ENCODE data around the gene TOB1.

GRCh38 chr17:50900383-50900892, 34.3 kb upstream of the TOB1 start:
- TF ChIP-seq CEBPB (IDR thresholded peaks at IDR 0.05) (no peak), RAD21 (IDR thresholded peaks at IDR 0.05; ENCODE audit: low read depth) (no peak), CREB1 (IDR thresholded peaks at IDR 0.05; ENCODE audit: low read depth) (no peak), EGR1 (IDR thresholded peaks at IDR 0.05) (no peak), REST (IDR thresholded peaks at IDR 0.05; ENCODE audit: low read depth) (no peak), ZBTB7A (IDR thresholded peaks at IDR 0.05; ENCODE audit: low read depth) (no peak), EP300 (IDR thresholded peaks at IDR 0.05; ENCODE audit: borderline replicate concordance) (no peak), FOXM1 (IDR thresholded peaks at IDR 0.05; ENCODE audit: borderline replicate concordance, low read depth) (no peak), NFIC (IDR thresholded peaks at IDR 0.05) (no peak), USF1 (IDR thresholded peaks at IDR 0.05) (no peak), TAF1 (IDR thresholded peaks at IDR 0.05; ENCODE audit: low read depth) (no peak)

All from Ishikawa (cell line).